ENCODE measurements around the gene TRDN.

GRCh38 chr6:123550052-123550617 lies 86.6 kb downstream of the TRDN start:
- TF ChIP-seq CTCF (IDR thresholded peaks at IDR 0.05) (no peak), POLR2A (IDR thresholded peaks at IDR 0.05) (no peak)
